NCI-H526 (cell line): ENCODE results near the gene RWDD3.

ENCODE experiments used
- DNase-seq, 2 experiments: peaks; one replicate each; lab custom pipeline; 2025; lab: John Stamatoyannopoulos, UW

Gene RWDD3

GRCh38 chr1:95230256-95230655, 3.8 kb upstream of the RWDD3 start:
- DNase-seq = no peak

- DNase-seq = no peak
Measured at GRCh38 chr1:95230768-95231191, 3.2 kb upstream of the RWDD3 start.

GRCh38 chr1:95232646-95233318, 1.2 kb upstream of the RWDD3 start:
- DNase-seq = no peak

GRCh38 chr1:95233319-95233736, 682 bp upstream of the RWDD3 start:
- DNase-seq = no peak

GRCh38 chr1:95236784-95237575, 3.0 kb downstream of the RWDD3 start:
- DNase-seq = no peak

- no peak for DNase-seq
Measured at GRCh38 chr1:95237981-95238703, 4.1 kb downstream of the RWDD3 start.

- DNase-seq = no peak
Measured at GRCh38 chr1:95245029-95245428, 11.0 kb downstream of the RWDD3 start.

GRCh38 chr1:95246511-95246910, 12.5 kb downstream of the RWDD3 start:
- DNase-seq = no peak

- no peak for DNase-seq
Measured at GRCh38 chr1:95247607-95248006, 13.6 kb downstream of the RWDD3 start.

- no peak for DNase-seq
Measured at GRCh38 chr1:95249916-95250315, 15.9 kb downstream of the RWDD3 start.

GRCh38 chr1:95252422-95252821, 18.4 kb downstream of the RWDD3 start:
- DNase-seq = no peak

GRCh38 chr1:95254959-95255358, 20.9 kb downstream of the RWDD3 start:
- no peak for DNase-seq

- DNase-seq = no peak
Measured at GRCh38 chr1:95255826-95256225, 21.8 kb downstream of the RWDD3 start.

- DNase-seq = no peak
Measured at GRCh38 chr1:95257758-95258157, 23.7 kb downstream of the RWDD3 start.

- DNase-seq = no peak
Measured at GRCh38 chr1:95259245-95259644, 25.2 kb downstream of the RWDD3 start.

- no peak for DNase-seq
Measured at GRCh38 chr1:95262913-95263312, 28.9 kb downstream of the RWDD3 start.

GRCh38 chr1:95263450-95263849, 29.4 kb downstream of the RWDD3 start:
- no peak for DNase-seq

- DNase-seq = no peak
Measured at GRCh38 chr1:95265106-95265505, 31.1 kb downstream of the RWDD3 start.

- DNase-seq = no peak
Measured at GRCh38 chr1:95276429-95276828, 42.4 kb downstream of the RWDD3 start.

- peak; percentile 93 to 96 for DNase-seq
Measured at GRCh38 chr1:95278173-95279006, 44.4 kb downstream of the RWDD3 start.

- DNase-seq = peak; percentile 5 to 36
Measured at GRCh38 chr1:95281781-95282517, 47.9 kb downstream of the RWDD3 start.
